Measurements from ENCODE around the gene ABL2. TPM values are rescaled to one million over a fixed set of nuclear protein-coding genes. Genes with fewer than 3 reads are reported as not detected.
A peak's percentile ranks its signal among the peaks of the same experiment; 100 is the strongest.

Gene ABL2
- total RNA-seq, 1 donor from 2014 or later: 18.6 TPM

GRCh38 chr1:179154437-179154836 lies 75.0 kb downstream of the ABL2 start:
- Mint-ChIP-seq H3K27ac (no peak overlapping the region), H3K27me3 (no peaks in the 10 kb centered on the region), H3K4me1 (ENCODE audit: unreplicated experiment) (peaks cover 10% of the 10 kb centered on the region), H3K9me3 (peaks cover 4% of the 10 kb centered on the region), H3K4me3 (no peak overlapping the region), H3K36me3 (peaks cover 19% of the 10 kb centered on the region)
- DNase-seq (ENCODE audit: extremely low spot score, unreplicated experiment): no peak
- no peak for TF ChIP-seq CTCF (conservative IDR thresholded peaks at IDR 0.05)

DNA sequence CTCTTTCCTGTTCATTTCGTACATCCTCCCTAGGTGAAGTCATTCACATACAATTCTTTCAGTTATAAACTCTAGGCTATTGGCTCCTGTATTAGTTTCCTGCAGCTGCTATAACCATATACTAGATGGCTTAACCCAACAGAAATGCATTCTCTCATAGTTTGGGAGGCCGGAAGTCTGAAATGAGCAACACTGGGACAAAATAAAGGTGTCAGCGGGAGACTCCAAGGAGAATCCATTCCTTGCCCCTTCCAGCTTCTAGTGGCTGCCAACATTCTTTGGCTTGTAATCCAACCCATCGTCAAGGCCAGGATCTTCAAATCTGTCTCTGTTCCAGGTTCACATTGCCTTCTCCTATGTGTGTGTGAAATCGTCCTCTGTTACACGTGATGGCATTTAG lies 76.3 kb downstream of the ABL2 start:
- Mint-ChIP-seq H3K36me3 (peaks cover 23% of the 10 kb centered on the region), H3K27ac (no peak overlapping the region), H3K4me1 (ENCODE audit: unreplicated experiment) (peaks cover 10% of the 10 kb centered on the region), H3K9me3 (peaks cover 4% of the 10 kb centered on the region), H3K27me3 (no peaks in the 10 kb centered on the region), H3K4me3 (no peak overlapping the region)
- TF ChIP-seq CTCF (conservative IDR thresholded peaks at IDR 0.05): no peak
- DNase-seq (ENCODE audit: extremely low spot score, unreplicated experiment): no peak

GRCh38 chr1:179151908-179152682 lies 77.4 kb downstream of the ABL2 start:
- Mint-ChIP-seq H3K9me3 (peaks cover 4% of the 10 kb centered on the region), H3K27ac (peak overlapping the region; percentile 43), H3K27me3 (no peaks in the 10 kb centered on the region), H3K36me3 (peaks cover 23% of the 10 kb centered on the region), H3K4me1 (ENCODE audit: unreplicated experiment) (peaks cover 10% of the 10 kb centered on the region), H3K4me3 (no peak overlapping the region)
- DNase-seq (ENCODE audit: extremely low spot score, unreplicated experiment): no peak
- TF ChIP-seq CTCF (conservative IDR thresholded peaks at IDR 0.05): no peak

- Mint-ChIP-seq H3K36me3 (peaks cover 16% of the 10 kb centered on the region), H3K4me3 (no peak overlapping the region), H3K9me3 (no peaks in the 10 kb centered on the region), H3K4me1 (ENCODE audit: unreplicated experiment) (peaks cover 4% of the 10 kb centered on the region), H3K27me3 (no peaks in the 10 kb centered on the region), H3K27ac (no peak overlapping the region)
- TF ChIP-seq CTCF (conservative IDR thresholded peaks at IDR 0.05): no peak
- DNase-seq (ENCODE audit: extremely low spot score, unreplicated experiment): no peak
Measured at GRCh38 chr1:179146911-179147310, 82.6 kb downstream of the ABL2 start.

DNA sequence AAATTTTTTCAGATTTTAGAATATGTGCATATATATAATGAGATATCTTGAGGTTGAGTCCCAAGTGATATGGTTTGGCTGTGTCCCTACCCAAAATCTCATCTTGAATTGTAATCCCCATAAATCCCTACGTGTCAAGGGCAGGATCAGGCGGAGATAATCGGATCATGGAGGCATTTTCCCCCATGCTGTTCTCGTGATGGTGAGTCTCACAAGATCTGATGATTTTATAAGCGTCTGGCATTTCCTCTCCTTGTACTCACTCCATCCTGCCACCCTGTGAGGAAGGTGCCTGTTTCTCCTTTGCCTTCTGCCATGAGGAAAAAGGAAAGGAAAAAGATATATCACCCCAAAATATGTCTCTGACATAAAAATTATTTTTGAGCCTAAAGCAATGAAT lies 83.0 kb downstream of the ABL2 start:
- no peak for DNase-seq (ENCODE audit: extremely low spot score, unreplicated experiment)
- H3K9me3 Mint-ChIP-seq: no peaks in the 10 kb centered on the region
- TF ChIP-seq CTCF (conservative IDR thresholded peaks at IDR 0.05): no peak
- no peak overlapping the region for H3K27ac Mint-ChIP-seq
- H3K27me3 Mint-ChIP-seq: no peaks in the 10 kb centered on the region
- peaks cover 16% of the 10 kb centered on the region for H3K36me3 Mint-ChIP-seq
- H3K4me1 Mint-ChIP-seq (ENCODE audit: unreplicated experiment): peaks cover 6% of the 10 kb centered on the region
- H3K4me3 Mint-ChIP-seq: no peak overlapping the region
